B cell (primary cell): ENCODE measurements around the gene PCNX3. TPM values are rescaled to one million over a fixed set of nuclear protein-coding genes. Genes with fewer than 3 reads are reported as not detected.

ENCODE experiments used
- ATAC-seq: fragments of 200-7000 bp; cut with Tn5 transposase; one replicate; pipeline ENCODE4 v1.10.0; 2021; ENCODE audit warnings: low read depth, mild to moderate bottlenecking, moderate number of reproducible peaks, moderate library complexity
- CTCF ChIA-PET: fragments of 350-600 bp; sonication (Branson Sonifier 250); formaldehyde crosslinking; loops from one replicate; lab custom pipeline; 2021; ENCODE audit warnings: antibody characterized with exemption, inconsistent platforms; lab: Charles Lee
- POLR2A ChIA-PET: fragments of 350-600 bp; sonication (Branson Sonifier 250); formaldehyde crosslinking; loops from one replicate; lab custom pipeline; 2021; ENCODE audit warnings: antibody characterized with exemption; lab: Charles Lee
- DNase-seq: peaks from one replicate; pipeline ENCODE4 v3.0.0; 2013
- H2AFZ ChIP-seq: 2 replicates; pipeline ENCODE4 v1.6.1; 2012; ENCODE audit warnings: mild to moderate bottlenecking, low read depth, low read length; ENCODE audit not compliant: insufficient read depth, poor library complexity, severe bottlenecking
- H3K27ac ChIP-seq, 2 donors: 1 replicate in 1 of 2; 2 replicates in 1 of 2; pipeline ENCODE4 v1.5.1; 2012 to 2013; ENCODE audit warnings: low read length in 2 of 2, mild to moderate bottlenecking in 2 of 2, moderate library complexity in 1 of 2
- H3K27me3 ChIP-seq, 4 experiments: fragments of 200-600 bp in 1 of 4; sonication (generic) in 1 of 4; replicated peaks in 1 of 4; 1 replicate in 2 of 4; 2 replicates in 2 of 4; pipeline versions ENCODE4 v1.6.1 to v1.7.0; 2013 to 2016; ENCODE audit warnings: low read length in 3 of 4, mild to moderate bottlenecking in 2 of 4, mixed read lengths in 1 of 4, moderate library complexity in 1 of 4; ENCODE audit not compliant: insufficient read depth in 4 of 4, control insufficient read depth in 3 of 4; ENCODE audit errors: control extremely low read depth in 1 of 4
- H3K36me3 ChIP-seq, 2 experiments: replicated peaks in 1 of 2; 1 replicate in 1 of 2; 2 replicates in 1 of 2; pipeline versions ENCODE4 v1.6.1 to v1.7.1; 2013; ENCODE audit warnings: low read length in 1 of 2; ENCODE audit not compliant: insufficient read depth in 2 of 2, control insufficient read depth in 1 of 2; ENCODE audit errors: control extremely low read depth in 1 of 2, extremely low read depth in 1 of 2
- H3K4me1 ChIP-seq, 2 donors: fragments of 200-600 bp in 1 of 2; sonication (generic) in 1 of 2; 1 replicate in 1 of 2; 2 replicates in 1 of 2; pipeline versions ENCODE4 v1.5.1 to v1.6.1; 2013 to 2017; ENCODE audit warnings: low read length in 2 of 2; ENCODE audit not compliant: control insufficient read depth in 2 of 2, insufficient read depth in 2 of 2
- H3K4me2 ChIP-seq: replicated peaks from 2 replicates; pipeline ENCODE3; 2012; ENCODE audit warnings: mild to moderate bottlenecking, low read depth, low read length; ENCODE audit not compliant: poor library complexity, severe bottlenecking
- H3K4me3 ChIP-seq, 5 experiments: fragments of 200-600 bp in 1 of 5; sonication (generic) in 1 of 5; 1 replicate in 3 of 5; 2 replicates in 2 of 5; pipeline versions ENCODE4 v1.5.1 to v1.7.0; 2011 to 2016; ENCODE audit warnings: low read length in 4 of 5, mild to moderate bottlenecking in 4 of 5, low read depth in 2 of 5, control low read depth in 1 of 5, moderate library complexity in 1 of 5; ENCODE audit not compliant: insufficient read depth in 1 of 5; ENCODE audit errors: control extremely low read depth in 1 of 5, extremely low read depth in 1 of 5
- H3K79me2 ChIP-seq: fragments of 200-600 bp; sonication (generic); one replicate; pipeline ENCODE4 v1.6.0; 2016; ENCODE audit warnings: low read length; ENCODE audit not compliant: control insufficient read depth, insufficient read depth
- H3K9ac ChIP-seq: fragments of 200-600 bp; sonication (generic); 2 replicates; pipeline ENCODE4 v1.6.1; 2017; ENCODE audit warnings: mild to moderate bottlenecking, low read length, moderate library complexity
- H3K9me3 ChIP-seq, 3 donors: one replicate each; pipeline versions ENCODE4 v1.6.1 to v1.7.1; 2013; ENCODE audit warnings: low read length in 2 of 3; ENCODE audit not compliant: control insufficient read depth in 2 of 3, insufficient read depth in 1 of 3; ENCODE audit errors: control extremely low read depth in 1 of 3
- H4K20me1 ChIP-seq: 2 replicates; pipeline ENCODE4 v1.6.0; 2012; ENCODE audit warnings: mild to moderate bottlenecking, low read length; ENCODE audit not compliant: insufficient read depth, control insufficient read depth, poor library complexity, severe bottlenecking
- H3K27ac Mint-ChIP-seq: one replicate; pipeline ENCODE4 v1.8.0; 2021; ENCODE audit warnings: mixed read lengths
- H3K27me3 Mint-ChIP-seq: one replicate; pipeline ENCODE4 v1.8.0; 2021; ENCODE audit warnings: mixed read lengths
- H3K4me1 Mint-ChIP-seq: one replicate; pipeline ENCODE4 v1.8.0; 2021; ENCODE audit warnings: mixed read lengths
- H3K4me3 Mint-ChIP-seq: one replicate; pipeline ENCODE4 v1.8.0; 2021; ENCODE audit warnings: mixed read lengths
- H3K9me3 Mint-ChIP-seq: one replicate; pipeline ENCODE4 v1.8.0; 2022; ENCODE audit warnings: mixed read lengths; ENCODE audit not compliant: insufficient read depth
- EZH2 ChIP-seq: IDR thresholded peaks from 2 replicates; pipeline ENCODE4 v1.6.1; 2012; ENCODE audit warnings: borderline replicate concordance, low read depth, mild to moderate bottlenecking, moderate library complexity, low read length; ENCODE audit not compliant: insufficient read depth, poor library complexity, severe bottlenecking
- WGBS: methylation state at CpG from one replicate; pipeline ENCODE4 v1.1.5; 2013; ENCODE audit warnings: missing lambda C conversion rate; ENCODE audit not compliant: insufficient coverage; 5-methylcytosine and 5-hydroxymethylcytosine counted together
- intact Hi-C: fragments of 100-400 bp; cut with micrococcal nuclease; formaldehyde crosslinking; loops from one replicate; pipeline ENCODE4 v1.10.0; 2022
- polyA plus RNA-seq: library from polyadenylated mRNA; depleted of rRNA; stranded (reverse); fragments of >200 nt; gene quantifications from 2 replicates; pipeline ENCODE4 v1.2.3, GENCODE V29; 2012
- total RNA-seq, 2 donors: library from RNA; stranded (reverse); fragments of 120-200 nt in 1 of 2; gene quantifications; 1 replicate in 1 of 2; 2 replicates in 1 of 2; pipeline versions ENCODE4 v1.2.3 to v1.2.4, GENCODE V29; 2013 to 2022
- TF ChIP-seq, protein P1 (sequence below): fragments of 200-600 bp; IDR thresholded peaks from one replicate; pipeline ENCODE4 v1.8.0; 2022; ENCODE audit warnings: antibody characterized with exemption, mild to moderate bottlenecking

PCNX3 gene
- total and polyA plus RNA-seq, 2 donors (not counting 1 experiment from before 2014, with no cell fraction given): 61.5 to 62.8 TPM

DNA sequence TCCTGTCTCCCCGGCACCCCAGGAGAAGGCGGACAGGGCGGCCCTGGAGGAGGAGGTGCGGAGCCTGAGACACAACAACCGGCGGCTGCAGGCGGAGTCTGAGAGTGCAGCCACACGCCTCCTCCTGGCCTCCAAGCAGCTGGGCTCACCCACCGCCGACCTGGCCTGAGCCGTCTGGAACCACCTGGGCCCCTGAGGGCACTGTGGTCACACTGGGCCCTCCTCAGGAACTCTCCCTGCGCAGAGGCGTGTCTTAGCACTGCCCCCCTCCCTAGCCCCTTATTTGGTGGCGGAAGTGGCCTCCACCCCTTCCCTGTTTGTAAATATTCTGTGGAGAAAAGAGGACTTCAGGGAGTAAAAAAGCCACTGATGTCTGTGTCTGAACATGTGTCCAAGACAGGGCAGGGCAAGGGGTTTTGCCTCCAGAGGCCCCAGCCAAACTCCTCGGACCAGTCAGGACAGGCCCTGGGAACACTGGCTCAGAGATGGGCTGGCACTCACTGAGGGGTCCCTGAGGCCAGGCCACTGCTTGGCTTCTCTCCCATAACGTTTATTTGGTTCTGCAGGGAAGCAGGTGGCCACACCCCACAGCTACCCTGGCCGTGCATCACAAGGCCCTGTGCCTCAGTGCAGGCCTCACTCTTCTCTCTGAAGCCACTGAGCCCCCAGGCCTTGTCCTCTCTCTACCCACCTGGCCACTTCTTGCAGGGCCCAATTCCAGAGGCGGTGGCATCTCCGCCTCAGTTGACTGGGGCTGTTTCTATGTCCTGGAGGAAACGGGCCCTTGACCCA lies 35.2 kb downstream of the PCNX3 start:
- Histone ChIP-seq H4K20me1 (peaks cover 66% of the 10 kb centered on the region), H3K9me3 (no peaks in the 10 kb centered on the region), H2AFZ (no peak overlapping the region), H3K9ac (no peak overlapping the region), H3K4me1 (peaks cover 22 to 44% of the 10 kb centered on the region in 2 donors), H3K4me2 (peak overlapping the region; percentile 79), H3K27me3 (no peaks in the 10 kb centered on the region), H3K4me3 (no peak overlapping the region), H3K36me3 (peaks cover 0 to 74% of the 10 kb centered on the region in 2 experiments), H3K27ac (peak overlapping the region in 1 of 2 donors; percentile 90), H3K79me2 (peaks cover 4% of the 10 kb centered on the region)
- peaks cover 47% of the 10 kb centered on the region for H3K4me1 Mint-ChIP-seq
- H3K27me3 Mint-ChIP-seq: no peaks in the 10 kb centered on the region
- POLR2A ChIA-PET: interaction anchor here (1.7 to 4.8 kb wide), 3 partner anchors 11 to 12 kb away, joined by 15 to 116 read pairs (median 56); partner anchors contain the start of genes RELA and SIPA1
- H3K27ac Mint-ChIP-seq: peak overlapping the region; percentile 98
- no peak for ATAC-seq
- no peaks in the 10 kb centered on the region for H3K9me3 Mint-ChIP-seq
- 76% methylated on average over 17 of the region's 20 CpGs for WGBS
- intact Hi-C loops: no loop called here
- H3K4me3 Mint-ChIP-seq: peak overlapping the region; percentile 26
- CTCF ChIA-PET: interaction anchor here (1.1 to 5.0 kb wide), 3 partner anchors 10 to 25 kb away, joined by 5 to 50 read pairs (median 41); partner anchors contain the start of gene SIPA1
- TF ChIP-seq EZH2: no peak
- peak; percentile 38 for DNase-seq

DNA sequence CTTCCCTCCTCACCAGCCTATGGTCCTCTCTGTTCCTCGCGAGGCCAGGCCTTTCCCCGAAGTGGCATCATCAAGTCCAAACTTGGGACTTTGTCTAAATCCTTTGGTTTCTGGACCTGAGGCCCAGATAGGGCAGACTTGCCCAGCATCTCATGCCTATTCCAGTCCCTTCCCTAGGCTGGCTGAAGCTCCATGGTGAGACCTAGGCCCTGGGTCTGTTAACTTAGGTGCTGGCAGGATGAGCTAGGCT lies 35.7 kb downstream of the PCNX3 start:
- H3K4me3 ChIP-seq: no peak overlapping the region
- H3K79me2 ChIP-seq: peaks cover 4% of the 10 kb centered on the region
- Mint-ChIP-seq H3K4me1 (peaks cover 49% of the 10 kb centered on the region), H3K27me3 (no peaks in the 10 kb centered on the region), H3K4me3 (peak overlapping the region; percentile 96), H3K9me3 (no peaks in the 10 kb centered on the region), H3K27ac (peak overlapping the region; percentile 98)
- peak; percentile 53 for DNase-seq
- H2AFZ ChIP-seq: no peak overlapping the region
- ATAC-seq: no peak
- peaks cover 22 to 44% of the 10 kb centered on the region in 2 donors for H3K4me1 ChIP-seq
- peaks cover 66% of the 10 kb centered on the region for H4K20me1 ChIP-seq
- CTCF ChIA-PET: interaction anchor here (3.9 to 5.0 kb wide), 3 partner anchors 11 to 26 kb away, joined by 18 to 50 read pairs (median 41); partner anchors contain the start of genes RELA and SIPA1
- H3K9me3 ChIP-seq: no peaks in the 10 kb centered on the region
- H3K36me3 ChIP-seq: peaks cover 0 to 74% of the 10 kb centered on the region in 2 experiments
- peak overlapping the region in 1 of 2 donors; percentile 90 for H3K27ac ChIP-seq
- peak overlapping the region; percentile 79 for H3K4me2 ChIP-seq
- whole genome bisulfite sequencing: 100% methylated on average over 3 of the region's 3 CpGs
- POLR2A ChIA-PET: interaction anchor here (0.6 to 4.8 kb wide), 5 partner anchors 7 to 61 kb away, joined by 4 to 116 read pairs (median 16); partner anchors contain the start of genes RELA and SIPA1
- no peak overlapping the region for H3K9ac ChIP-seq
- H3K27me3 ChIP-seq: no peaks in the 10 kb centered on the region
- TF ChIP-seq, protein P1, sequence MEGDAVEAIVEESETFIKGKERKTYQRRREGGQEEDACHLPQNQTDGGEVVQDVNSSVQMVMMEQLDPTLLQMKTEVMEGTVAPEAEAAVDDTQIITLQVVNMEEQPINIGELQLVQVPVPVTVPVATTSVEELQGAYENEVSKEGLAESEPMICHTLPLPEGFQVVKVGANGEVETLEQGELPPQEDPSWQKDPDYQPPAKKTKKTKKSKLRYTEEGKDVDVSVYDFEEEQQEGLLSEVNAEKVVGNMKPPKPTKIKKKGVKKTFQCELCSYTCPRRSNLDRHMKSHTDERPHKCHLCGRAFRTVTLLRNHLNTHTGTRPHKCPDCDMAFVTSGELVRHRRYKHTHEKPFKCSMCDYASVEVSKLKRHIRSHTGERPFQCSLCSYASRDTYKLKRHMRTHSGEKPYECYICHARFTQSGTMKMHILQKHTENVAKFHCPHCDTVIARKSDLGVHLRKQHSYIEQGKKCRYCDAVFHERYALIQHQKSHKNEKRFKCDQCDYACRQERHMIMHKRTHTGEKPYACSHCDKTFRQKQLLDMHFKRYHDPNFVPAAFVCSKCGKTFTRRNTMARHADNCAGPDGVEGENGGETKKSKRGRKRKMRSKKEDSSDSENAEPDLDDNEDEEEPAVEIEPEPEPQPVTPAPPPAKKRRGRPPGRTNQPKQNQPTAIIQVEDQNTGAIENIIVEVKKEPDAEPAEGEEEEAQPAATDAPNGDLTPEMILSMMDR: no peak
- no peak for TF ChIP-seq EZH2
- intact Hi-C loops: no loop called here
